ENCODE data around the gene UCP2.
"Not testable (repeated sequence)": the region's sequence is repeated elsewhere in the genome, so short reads cannot be mapped to it uniquely, and the experiment has no call there.

UCP2 gene

DNA sequence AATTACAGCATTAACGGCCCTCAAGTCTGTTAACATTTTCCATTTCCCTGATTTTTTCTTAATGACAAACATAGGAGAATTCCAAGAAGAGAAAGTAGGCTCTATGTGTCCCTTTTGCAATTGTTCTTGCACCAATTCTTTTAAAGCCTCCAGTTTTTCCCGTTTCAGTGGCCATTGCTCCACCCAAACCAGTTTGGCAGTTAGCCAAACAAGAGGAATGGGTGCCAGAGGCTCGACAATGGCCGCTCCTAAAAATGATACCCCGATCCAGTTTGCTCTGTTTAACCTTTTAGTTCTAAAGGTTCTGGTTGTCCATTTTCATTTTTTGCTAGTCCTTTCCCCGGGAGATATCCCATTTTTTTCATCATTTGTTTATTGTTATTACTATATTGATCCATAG lies 38.6 kb downstream of the UCP2 start:
- no peak for DNase-seq (ENCODE audit: low read depth)

DNA sequence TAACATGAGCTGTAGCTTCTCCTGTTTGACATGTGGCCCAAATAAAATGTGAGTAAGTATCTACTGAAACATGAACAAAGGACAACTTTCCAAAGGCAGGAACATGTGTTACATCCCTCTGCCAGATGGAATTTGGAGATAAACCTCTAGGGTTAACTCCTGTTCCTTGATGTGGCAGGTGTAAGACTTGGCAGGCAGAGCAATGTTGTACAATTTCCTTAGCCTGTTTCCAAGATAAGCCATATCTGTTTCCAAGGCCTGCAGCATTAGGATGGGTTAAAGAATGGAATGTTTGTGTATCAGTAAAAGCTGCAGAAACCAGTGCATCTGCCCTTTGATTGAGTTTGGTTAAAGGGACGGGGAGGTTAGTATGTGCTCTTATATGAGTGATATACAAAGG lies 40.6 kb downstream of the UCP2 start:
- no peak for DNase-seq (ENCODE audit: low read depth)

DNA sequence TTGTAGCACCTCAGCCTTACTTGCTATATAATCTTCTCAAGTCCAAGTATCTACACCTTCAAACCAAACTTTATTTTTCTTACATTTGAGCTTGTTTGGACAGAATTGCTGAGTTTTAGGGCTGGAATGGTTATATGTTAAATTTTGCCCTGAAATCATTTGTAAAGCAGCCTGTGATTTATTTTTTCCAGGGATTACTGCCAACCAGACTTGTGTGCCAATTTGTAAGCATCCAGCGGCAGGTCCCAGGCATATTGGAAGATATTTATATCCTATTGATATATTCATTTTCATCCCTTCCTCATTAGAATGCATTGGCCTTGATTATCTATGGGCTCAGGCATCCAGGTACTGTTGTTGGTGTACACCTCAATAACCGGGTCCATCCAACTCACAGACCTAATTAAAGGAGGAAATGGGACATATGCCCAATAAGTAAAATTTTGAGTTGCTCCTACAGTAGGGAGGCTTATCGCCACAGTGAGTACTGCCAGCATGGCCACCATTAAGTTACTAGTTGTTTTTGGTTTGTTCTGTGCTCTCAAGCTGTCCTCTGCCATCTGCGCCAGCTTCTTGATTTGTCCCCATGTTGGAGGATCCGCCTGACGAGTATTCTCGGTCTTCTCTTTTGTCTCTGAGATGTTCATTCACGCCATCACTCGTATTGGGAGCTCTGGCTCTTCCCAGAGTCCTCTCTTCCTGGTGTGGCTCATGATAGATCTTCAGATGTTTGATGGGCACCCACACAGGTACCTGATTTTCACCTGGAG lies 41.7 kb downstream of the UCP2 start:
- DNase-seq (ENCODE audit: low read depth), result no peak

DNA sequence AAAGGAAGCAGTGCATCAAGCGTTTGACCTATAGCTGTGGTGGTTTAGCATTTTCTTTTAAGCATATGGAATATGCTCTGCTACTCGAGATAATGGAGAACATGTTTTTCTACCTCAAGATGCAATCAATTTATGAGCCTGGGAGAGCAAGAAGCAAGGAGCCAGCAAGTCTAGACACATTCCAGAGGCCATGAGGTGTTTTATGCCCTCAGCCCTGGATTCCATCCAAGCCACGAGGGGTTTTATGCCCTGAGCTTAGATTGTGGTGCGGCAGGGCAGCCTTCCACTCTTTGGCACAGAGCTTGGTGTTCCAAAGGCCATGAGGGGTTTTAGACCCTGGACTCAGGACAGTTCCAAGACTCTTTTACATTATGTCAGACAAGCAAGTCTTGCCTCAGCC lies 43.5 kb downstream of the UCP2 start:
- DNase-seq (ENCODE audit: low read depth), result peak; percentile 34

DNA sequence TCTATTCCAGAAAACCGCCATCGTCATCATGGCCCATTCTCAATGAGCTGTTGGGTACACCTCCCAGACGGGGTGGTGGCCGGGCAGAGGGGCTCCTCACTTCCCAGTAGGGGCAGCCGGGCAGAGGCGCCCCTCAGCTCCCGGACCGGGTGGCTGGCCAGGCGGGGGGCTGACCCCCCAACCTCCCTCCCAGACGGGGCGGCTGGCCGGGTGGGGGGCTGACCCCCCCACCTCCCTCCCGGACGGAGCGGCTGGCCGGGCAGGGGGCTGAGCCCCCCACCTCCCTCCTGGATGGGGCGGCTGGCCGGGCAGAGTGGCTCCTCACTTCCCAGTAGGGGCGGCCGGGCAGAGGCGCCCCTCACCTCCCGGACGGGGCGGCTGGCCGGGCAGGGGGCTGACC lies 46.6 kb downstream of the UCP2 start:
- DNase-seq (ENCODE audit: low read depth), result not testable (repeated sequence)

DNA sequence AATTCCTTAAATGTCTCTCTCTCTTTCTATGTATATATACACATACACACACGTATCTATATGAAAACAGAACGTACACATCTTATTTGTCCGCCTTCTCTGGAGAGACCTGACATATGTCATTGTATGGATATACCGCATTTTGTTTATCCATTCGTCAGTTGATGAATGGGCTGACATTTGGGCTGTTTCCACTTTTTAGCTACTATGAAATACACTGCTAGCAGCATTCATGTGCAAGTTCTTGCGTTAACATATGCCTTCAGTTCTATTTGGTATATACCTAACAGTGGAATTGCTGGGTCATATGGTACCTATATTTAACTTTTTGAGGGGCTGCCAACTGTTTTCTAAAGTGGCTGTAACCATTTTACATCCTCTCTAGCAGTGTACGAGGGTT lies 49.9 kb downstream of the UCP2 start:
- DNase-seq (ENCODE audit: low read depth), result no peak

DNA sequence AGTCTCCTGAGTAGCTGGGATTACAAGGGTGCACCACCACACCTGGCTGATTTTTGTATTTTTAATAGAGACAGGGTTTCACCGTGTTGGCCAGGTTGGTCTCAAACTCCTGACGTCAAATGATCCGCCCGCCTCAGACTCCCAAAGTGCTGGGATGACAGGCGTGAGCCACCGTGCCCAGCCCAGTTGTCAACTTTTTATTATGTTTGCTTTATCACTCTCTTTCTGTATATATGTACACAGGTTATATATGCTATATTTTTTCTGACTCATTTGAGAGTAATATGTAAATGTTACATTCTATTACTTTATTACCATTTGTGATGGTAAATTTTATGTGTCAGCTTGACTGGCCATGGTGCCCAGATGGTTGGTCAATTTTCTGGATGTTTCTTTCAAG lies 50.7 kb downstream of the UCP2 start:
- no peak for DNase-seq (ENCODE audit: low read depth)

DNA sequence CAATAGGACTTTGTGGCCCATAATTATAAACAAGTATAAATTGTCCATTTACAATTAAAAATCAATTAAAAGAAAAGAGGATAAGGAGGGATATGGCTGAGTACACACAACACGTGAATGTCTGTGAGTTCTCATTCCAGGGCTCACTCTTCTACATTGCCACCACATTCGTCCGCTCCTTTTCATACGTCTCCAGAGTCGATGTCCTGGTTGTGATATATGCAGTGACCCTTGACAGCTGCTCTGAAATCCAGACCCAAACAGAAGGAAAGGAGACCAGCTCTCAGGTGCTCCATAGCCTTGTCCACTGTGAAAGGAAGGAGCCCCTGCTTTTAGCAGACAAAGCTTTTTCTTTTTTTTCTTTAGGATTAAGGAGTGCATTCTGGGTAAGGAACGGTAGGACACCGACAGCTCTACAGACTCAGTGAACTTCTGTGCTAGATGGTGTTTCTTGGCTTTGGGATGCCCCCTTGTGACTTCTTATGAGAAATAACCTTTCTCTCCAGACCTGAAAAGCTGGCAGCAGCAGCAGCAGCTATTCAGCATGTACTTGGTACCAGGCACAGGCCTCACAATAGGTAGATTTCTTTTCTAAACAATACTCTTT lies 51.5 kb downstream of the UCP2 start:
- peak; percentile 90 for DNase-seq (ENCODE audit: low read depth)

DNA sequence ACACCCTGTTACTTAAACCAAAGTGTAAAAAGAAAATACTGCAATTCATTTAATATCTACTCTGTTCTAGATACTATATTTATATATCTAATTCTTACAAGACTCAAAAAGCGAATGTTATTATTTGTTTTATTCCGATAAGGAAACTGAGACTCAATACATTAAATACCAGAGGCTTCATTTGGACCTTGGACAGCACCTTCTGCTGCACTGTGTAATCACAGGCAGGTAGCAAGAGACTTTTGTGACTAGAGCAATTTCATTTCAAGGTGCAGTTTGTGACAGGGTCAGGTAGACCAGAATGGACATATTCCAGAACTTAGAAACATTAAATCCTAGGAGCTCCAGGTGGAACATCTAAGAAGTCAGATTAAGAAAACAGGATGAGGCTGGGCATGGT lies 53.3 kb downstream of the UCP2 start:
- DNase-seq (ENCODE audit: low read depth), result no peak

Measured in amniotic epithelial cell (primary cell).